Sigmoid colon (tissue), 7 donors: ENCODE results near the gene RPL11. TPM values are rescaled to one million over a fixed set of nuclear protein-coding genes. Genes with fewer than 3 reads are reported as not detected.

Source experiments
- DNase-seq: peaks from one replicate; pipeline ENCODE4 v3.0.0-alpha.2; 2019
- H3K27ac ChIP-seq, 4 donors: fragments of 200-600 bp; sonication (generic); one replicate each; pipeline ENCODE4 v1.5.1; 2016 to 2019; ENCODE audit warnings: mild to moderate bottlenecking in 1 of 4
- H3K27me3 ChIP-seq, 3 donors: fragments of 200-600 bp; sonication (generic); one replicate each; pipeline ENCODE4 v1.5.1; 2019; ENCODE audit warnings: mild to moderate bottlenecking in 1 of 3
- H3K36me3 ChIP-seq, 4 donors: fragments of 200-600 bp; sonication (generic); one replicate each; pipeline ENCODE4 v1.5.1; 2016 to 2019
- H3K4me1 ChIP-seq, 4 donors: fragments of 200-600 bp; sonication (generic); one replicate each; pipeline ENCODE4 v1.5.1; 2017 to 2019
- H3K4me3 ChIP-seq, 4 donors: fragments of 200-600 bp; sonication (generic); one replicate each; pipeline ENCODE4 v1.5.1; 2017 to 2019; ENCODE audit warnings: mild to moderate bottlenecking in 2 of 4, moderate library complexity in 1 of 4
- H3K9me3 ChIP-seq, 4 donors: fragments of 200-600 bp in 3 of 4; sonication (generic) in 3 of 4; one replicate each; pipeline versions ENCODE4 v1.5.1 to v1.6.1; 2013 to 2019
- CTCF ChIP-seq, 4 experiments: fragments of 450-650 bp in 3 of 4; fragments of 200-600 bp in 1 of 4; IDR thresholded peaks; one replicate each; pipeline ENCODE4 v1.5.1; 2016 to 2019; ENCODE audit warnings: antibody characterized with exemption in 4 of 4, mild to moderate bottlenecking in 3 of 4, moderate library complexity in 2 of 4
- EP300 ChIP-seq, 4 donors: sonication (generic); formaldehyde crosslinking; IDR thresholded peaks; one replicate each; pipeline ENCODE4 v1.6.1; 2017; ENCODE audit warnings: antibody characterized with exemption in 4 of 4
- POLR2A ChIP-seq, 2 donors: fragments of 450-650 bp; IDR thresholded peaks; one replicate each; pipeline ENCODE4 v1.6.1; 2016; ENCODE audit warnings: antibody characterized with exemption in 2 of 2, mild to moderate bottlenecking in 2 of 2, moderate library complexity in 2 of 2
- POLR2AphosphoS5 ChIP-seq, 4 donors: sonication (generic); formaldehyde crosslinking; IDR thresholded peaks; one replicate each; pipeline ENCODE4 v1.6.1; 2017; ENCODE audit warnings: antibody characterized with exemption in 4 of 4
- WGBS, 2 donors: extraction: QIAGEN DNeasy Blood & Tissue Kit; methylation state at CpG; one replicate each; pipeline ENCODE4 v1.1.7; 2013; 5-methylcytosine and 5-hydroxymethylcytosine counted together
- intact Hi-C: fragments of 100-400 bp; cut with DNase I; formaldehyde crosslinking; loops from one replicate; pipeline ENCODE4 v1.15.1; 2023
- polyA plus RNA-seq, 3 donors: library from polyadenylated mRNA; stranded (reverse); fragments of 200-250 nt; gene quantifications; one replicate each; pipeline ENCODE4 v1.2.3, GENCODE V29; 2013
- total RNA-seq, 4 donors: library from RNA; depleted of rRNA; stranded (reverse); fragments of >200 nt; gene quantifications; one replicate each; pipeline ENCODE4 v1.1.0, GENCODE V29; 2016
- donor health status: healthy with polysubstance abuse.
- donor health status: Bipolar disorder and iron deficiency.
- donor health status: healthy.

The RPL11 gene
- total and polyA plus RNA-seq, 7 donors: 735 to 3,932 (median 1,309) TPM

GRCh38 chr1:23651069-23651808, 40.4 kb upstream of the RPL11 start:
- H3K27ac ChIP-seq: peak overlapping the region in 1 of 4 donors; percentile 59
- TF ChIP-seq CTCF (IDR thresholded peaks at IDR 0.05) (no peak), POLR2AphosphoS5 (IDR thresholded peaks at IDR 0.05) (peak in 1 of 4 donors; percentile 4), EP300 (IDR thresholded peaks at IDR 0.05) (no peak), POLR2A (IDR thresholded peaks at IDR 0.05) (no peak)
- peaks cover 0 to 5% (median 3%) of the 10 kb centered on the region in 3 donors for H3K27me3 ChIP-seq
- intact Hi-C loops: no loop called here
- 76% methylated on average over 7 of the region's 7 CpGs for WGBS, 2 donors
- H3K4me3 ChIP-seq: no peak overlapping the region
- no peaks in the 10 kb centered on the region for H3K9me3 ChIP-seq
- no peaks in the 10 kb centered on the region for H3K36me3 ChIP-seq
- no peaks in the 10 kb centered on the region for H3K4me1 ChIP-seq
- DNase-seq: peak; percentile 82

GRCh38 chr1:23657659-23658275, 33.8 kb upstream of the RPL11 start:
- Histone ChIP-seq H3K27ac (no peak overlapping the region), H3K4me1 (no peaks in the 10 kb centered on the region), H3K36me3 (no peaks in the 10 kb centered on the region), H3K27me3 (no peaks in the 10 kb centered on the region), H3K4me3 (no peak overlapping the region), H3K9me3 (no peaks in the 10 kb centered on the region)
- intact Hi-C loops: no loop called here
- TF ChIP-seq POLR2A (IDR thresholded peaks at IDR 0.05) (no peak), CTCF (IDR thresholded peaks at IDR 0.05) (peak in 2 of 4 experiments; percentile 27 to 48)
- 59 to 65% methylated on average over 7 of the region's 7 CpGs for WGBS, 2 donors
- DNase-seq: no peak

DNA sequence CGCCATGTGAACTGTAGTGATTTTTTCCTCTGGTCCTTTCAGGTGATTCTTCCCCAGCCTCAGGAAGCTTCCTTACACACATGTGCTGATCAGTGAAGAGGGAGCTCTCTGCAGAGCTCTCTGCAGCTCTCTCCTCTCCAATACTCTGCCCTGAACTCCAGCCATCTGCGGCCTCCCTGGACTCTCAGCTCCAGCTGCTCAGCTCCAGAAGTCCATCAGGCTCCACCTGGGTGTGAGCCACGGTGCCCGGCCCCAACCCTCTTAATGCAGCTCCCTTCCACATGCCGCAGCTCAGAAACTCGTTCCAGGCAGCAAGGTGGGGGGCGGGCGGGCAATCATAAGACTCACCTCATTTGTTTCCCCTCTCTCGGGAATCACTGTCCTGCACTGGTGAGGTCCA, 30.9 kb upstream of the RPL11 start:
- intact Hi-C loops: no loop called here
- no peaks in the 10 kb centered on the region for H3K36me3 ChIP-seq
- no peak for DNase-seq
- TF ChIP-seq EP300 (IDR thresholded peaks at IDR 0.05) (no peak), POLR2A (IDR thresholded peaks at IDR 0.05) (no peak), CTCF (IDR thresholded peaks at IDR 0.05) (no peak), POLR2AphosphoS5 (IDR thresholded peaks at IDR 0.05) (no peak)
- H3K27me3 ChIP-seq: no peaks in the 10 kb centered on the region
- H3K4me3 ChIP-seq: no peak overlapping the region
- no peaks in the 10 kb centered on the region for H3K4me1 ChIP-seq
- WGBS, 2 donors: 85 to 88% methylated on average over 9 of the region's 9 CpGs
- no peaks in the 10 kb centered on the region for H3K9me3 ChIP-seq
- H3K27ac ChIP-seq: no peak overlapping the region

- Histone ChIP-seq H3K27ac (no peak overlapping the region), H3K36me3 (no peaks in the 10 kb centered on the region), H3K4me1 (no peaks in the 10 kb centered on the region), H3K4me3 (no peak overlapping the region), H3K27me3 (no peaks in the 10 kb centered on the region), H3K9me3 (no peaks in the 10 kb centered on the region)
- DNase-seq: no peak
- WGBS, 2 donors: 80 to 94% methylated on average over 4 of the region's 4 CpGs
- no peak for TF ChIP-seq CTCF (IDR thresholded peaks at IDR 0.05)
- no peak for TF ChIP-seq EP300 (IDR thresholded peaks at IDR 0.05)
- no peak for TF ChIP-seq POLR2A (IDR thresholded peaks at IDR 0.05)
- TF ChIP-seq POLR2AphosphoS5 (IDR thresholded peaks at IDR 0.05): no peak
- intact Hi-C loops: no loop called here
Observed at GRCh38 chr1:23661887-23662286, 29.7 kb upstream of the RPL11 start.
